HL-60 (cell line): Measurements from ENCODE around the gene HSPA4.

Experiments
- CTCF ChIP-seq: IDR thresholded peaks from one replicate; pipeline ENCODE4 v1.5.1; 2011; ENCODE audit warnings: low read length, control low read depth, inconsistent platforms; ENCODE audit not compliant: insufficient read depth
- GABPA ChIP-seq: IDR thresholded peaks from 2 replicates; pipeline ENCODE4 v1.6.1; 2012; ENCODE audit warnings: low read depth
- POLR2AphosphoS5 ChIP-seq: IDR thresholded peaks from 2 replicates; pipeline ENCODE4 v1.6.1; 2012; ENCODE audit warnings: low read depth
- REST ChIP-seq: IDR thresholded peaks from 2 replicates; pipeline ENCODE4 v1.6.1; 2012; ENCODE audit warnings: low read depth; ENCODE audit not compliant: insufficient replicate concordance
- SPI1 ChIP-seq: IDR thresholded peaks from 2 replicates; pipeline ENCODE4 v1.6.1; 2012; ENCODE audit warnings: low read depth, mild to moderate bottlenecking, borderline replicate concordance

DNA sequence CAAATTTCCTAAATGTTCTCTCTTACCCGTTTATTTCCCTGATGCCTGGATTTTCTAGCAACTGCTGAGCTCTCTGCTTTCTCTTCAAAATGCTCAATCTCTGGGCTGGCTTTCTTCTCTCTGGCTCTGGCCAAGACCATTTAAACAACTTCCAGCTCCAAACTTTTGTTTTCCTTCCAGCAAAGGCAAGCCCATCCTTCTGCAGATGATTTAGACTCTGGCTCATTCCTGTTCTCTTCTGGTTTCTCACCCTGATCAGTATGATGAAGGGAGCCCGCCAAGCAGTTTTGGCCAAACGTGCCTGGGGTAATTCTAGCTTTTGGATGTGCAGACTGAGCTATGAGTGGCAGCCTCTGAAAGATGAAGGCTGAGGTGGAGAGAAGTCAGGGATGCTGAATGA, 78.1 kb downstream of the HSPA4 start:
- TF ChIP-seq CTCF (no peak), POLR2AphosphoS5 (no peak), SPI1 (no peak), REST (no peak), GABPA (no peak)
